DMS114 treated with DMSO at 0.1 percent for 48 hours (cell line): ENCODE results near the gene CACNA1C.

Experiments used
- DNase-seq: peaks from one replicate; lab custom pipeline; 2025; ENCODE audit not compliant: unreplicated experiment; lab: John Stamatoyannopoulos, UW

CACNA1C gene

GRCh38 chr12:2607881-2608607, 555.3 kb downstream of the CACNA1C start:
- DNase-seq: no peak

GRCh38 chr12:2608608-2608945, 555.8 kb downstream of the CACNA1C start:
- no peak for DNase-seq

GRCh38 chr12:2609020-2609419, 556.2 kb downstream of the CACNA1C start:
- DNase-seq: no peak

GRCh38 chr12:2610358-2610757, 557.6 kb downstream of the CACNA1C start:
- no peak for DNase-seq

- no peak for DNase-seq
Measured at GRCh38 chr12:2613326-2614073, 560.7 kb downstream of the CACNA1C start.

- DNase-seq: no peak
Measured at GRCh38 chr12:2614341-2614740, 561.6 kb downstream of the CACNA1C start.

GRCh38 chr12:2615665-2616402, 563.0 kb downstream of the CACNA1C start:
- DNase-seq: no peak

- no peak for DNase-seq
Measured at GRCh38 chr12:2616763-2617162, 564.0 kb downstream of the CACNA1C start.

GRCh38 chr12:2617365-2617764, 564.6 kb downstream of the CACNA1C start:
- DNase-seq: no peak

GRCh38 chr12:2618291-2618995, 565.7 kb downstream of the CACNA1C start:
- DNase-seq: no peak

- no peak for DNase-seq
Measured at GRCh38 chr12:2619136-2619535, 566.3 kb downstream of the CACNA1C start.

- DNase-seq: no peak
Measured at GRCh38 chr12:2622460-2622859, 569.7 kb downstream of the CACNA1C start.

GRCh38 chr12:2623472-2623871, 570.7 kb downstream of the CACNA1C start:
- no peak for DNase-seq

- no peak for DNase-seq
Measured at GRCh38 chr12:2624543-2625288, 571.9 kb downstream of the CACNA1C start.

- DNase-seq: no peak
Measured at GRCh38 chr12:2625289-2625612, 572.5 kb downstream of the CACNA1C start.

- DNase-seq: no peak
Measured at GRCh38 chr12:2627076-2627834, 574.5 kb downstream of the CACNA1C start.

GRCh38 chr12:2627835-2628191, 575.0 kb downstream of the CACNA1C start:
- DNase-seq: no peak

- DNase-seq: no peak
Measured at GRCh38 chr12:2628401-2628800, 575.6 kb downstream of the CACNA1C start.

GRCh38 chr12:2629051-2629450, 576.3 kb downstream of the CACNA1C start:
- DNase-seq: no peak

GRCh38 chr12:2631653-2632350, 579.0 kb downstream of the CACNA1C start:
- DNase-seq: no peak
